Measurements from ENCODE around the gene KEL.

The KEL gene

DNA sequence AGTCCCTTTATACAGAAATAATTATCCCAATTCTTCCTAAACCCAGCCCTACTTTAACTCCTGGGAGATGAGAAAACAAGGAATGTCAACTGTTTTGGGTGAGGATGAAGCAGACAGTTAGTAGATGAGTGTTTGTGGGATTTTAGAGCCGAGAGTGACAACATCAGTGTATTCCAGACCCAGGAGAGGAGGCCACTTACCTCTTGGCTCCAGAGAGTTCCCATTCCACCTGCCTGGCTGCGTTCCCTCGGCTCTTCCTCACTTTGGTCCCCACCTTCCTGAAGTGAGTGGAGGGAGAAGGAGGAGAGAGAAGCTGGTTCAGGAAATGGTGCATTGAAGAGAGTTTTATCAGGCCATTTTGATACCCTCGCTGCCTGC is 579 bp downstream of the KEL start:
- DNase-seq, result no peak

- DNase-seq, result no peak
These were observed 1.1 kb downstream of the KEL start for GRCh38 chr7:142960955-142961512.

- no peak for DNase-seq
These were observed 3.0 kb downstream of the KEL start for GRCh38 chr7:142959202-142959601.

GRCh38 chr7:142957723-142958122 is 4.4 kb downstream of the KEL start:
- DNase-seq, result no peak

DNA sequence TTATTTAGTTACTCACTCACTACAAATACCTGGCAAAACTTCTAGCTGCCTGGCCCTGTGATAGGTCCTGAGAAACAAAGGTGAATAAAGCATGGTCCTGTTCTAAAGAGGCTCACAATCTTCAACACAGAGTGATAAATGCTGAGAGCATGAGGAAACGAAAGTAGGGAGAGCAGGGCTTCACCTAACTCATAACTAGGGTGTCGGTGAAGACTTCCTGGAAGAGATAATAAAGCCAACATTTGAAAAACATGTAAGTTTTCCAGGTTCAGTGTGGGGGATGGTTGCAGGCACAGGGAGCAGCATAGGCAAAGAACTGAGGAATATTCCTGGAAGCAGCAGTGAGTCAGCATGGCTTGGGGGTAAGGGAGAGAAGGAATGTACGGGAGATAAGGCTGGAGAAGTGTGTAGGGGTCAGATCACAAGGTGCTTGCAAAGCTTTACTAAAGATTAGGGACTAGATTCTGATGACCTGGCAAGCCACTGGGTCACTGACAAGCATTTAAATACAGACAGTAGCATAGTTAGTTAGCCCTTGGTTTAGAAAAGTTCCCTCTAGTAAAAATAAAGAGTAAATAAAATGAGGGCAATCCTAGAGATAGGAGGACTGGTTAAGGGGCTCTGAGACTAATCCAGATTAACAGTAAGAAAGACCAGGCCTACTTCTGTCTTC is 5.1 kb downstream of the KEL start:
- DNase-seq, result no peak

GRCh38 chr7:142954680-142955268 is 7.4 kb downstream of the KEL start:
- DNase-seq, result no peak

GRCh38 chr7:142950235-142950634 is 11.9 kb downstream of the KEL start:
- DNase-seq, result no peak

DNA sequence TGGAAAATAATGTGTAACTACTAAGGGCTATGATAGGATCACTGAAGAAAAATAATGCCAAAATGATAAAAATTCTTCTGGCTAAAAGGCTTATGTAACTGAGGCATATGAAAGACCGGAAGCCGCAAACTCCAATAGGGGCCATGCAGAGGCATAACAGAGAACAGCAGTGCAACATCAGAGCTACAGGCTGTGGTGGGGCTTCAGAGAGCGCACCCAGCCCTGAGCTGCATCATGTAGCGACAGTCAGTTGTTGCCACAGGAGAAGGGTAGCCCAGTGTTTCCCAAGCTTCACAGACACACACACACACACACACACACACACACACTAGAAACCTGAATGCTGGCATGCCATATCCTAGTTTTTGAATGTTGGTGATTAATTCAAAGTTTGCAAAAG is 13.6 kb downstream of the KEL start:
- DNase-seq, result no peak

GRCh38 chr7:142945001-142945400 is 17.2 kb downstream of the KEL start:
- no peak for DNase-seq

DNA sequence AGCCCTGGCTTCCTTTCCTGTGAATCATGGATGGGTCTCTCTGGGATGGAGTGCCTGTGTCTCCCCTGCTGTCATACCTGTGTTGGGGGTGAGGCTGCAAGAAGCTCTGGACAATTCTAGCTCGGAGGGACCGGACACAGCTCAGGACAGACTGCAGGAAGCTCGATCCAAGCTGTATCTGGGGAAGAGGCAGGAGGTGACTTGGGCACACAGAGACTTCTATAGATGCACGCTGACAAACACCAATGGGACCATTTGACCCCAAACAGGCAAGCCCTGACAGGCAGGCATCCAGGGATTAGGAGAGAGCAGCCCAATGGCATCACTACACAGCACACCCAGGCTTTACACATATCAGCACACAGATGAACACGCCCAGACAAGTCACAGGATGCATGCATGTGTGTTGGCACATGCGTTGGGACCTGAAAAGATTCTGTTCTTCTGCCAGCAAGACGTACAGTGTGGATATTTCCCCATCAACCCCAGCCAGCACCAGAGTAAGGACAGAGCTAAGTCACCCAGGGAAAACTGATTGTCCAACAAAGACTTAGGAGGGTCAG is 18.4 kb downstream of the KEL start:
- DNase-seq, result no peak

- no peak for DNase-seq
These were observed 19.4 kb downstream of the KEL start for GRCh38 chr7:142942746-142943145.

DNA sequence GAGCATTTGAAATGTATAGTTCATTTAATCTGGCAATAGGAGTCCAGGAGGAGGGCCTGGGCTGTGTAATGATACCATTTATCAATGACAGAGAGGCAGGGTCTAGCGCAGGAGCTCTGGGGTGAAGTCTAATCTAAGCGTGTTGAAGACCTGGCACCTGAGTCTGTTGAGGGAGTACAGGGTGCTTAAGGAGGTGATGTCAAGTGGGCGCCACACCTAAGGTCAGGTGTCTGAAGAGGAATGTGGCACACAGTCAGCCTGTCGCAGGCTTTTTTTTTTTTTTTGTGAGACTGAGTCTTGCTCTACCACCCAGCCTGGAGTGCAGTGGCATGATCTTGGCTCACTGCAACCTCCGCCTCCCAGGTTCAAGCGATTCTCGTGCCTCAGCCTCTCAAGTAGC is 20.6 kb downstream of the KEL start:
- no peak for DNase-seq

DNA sequence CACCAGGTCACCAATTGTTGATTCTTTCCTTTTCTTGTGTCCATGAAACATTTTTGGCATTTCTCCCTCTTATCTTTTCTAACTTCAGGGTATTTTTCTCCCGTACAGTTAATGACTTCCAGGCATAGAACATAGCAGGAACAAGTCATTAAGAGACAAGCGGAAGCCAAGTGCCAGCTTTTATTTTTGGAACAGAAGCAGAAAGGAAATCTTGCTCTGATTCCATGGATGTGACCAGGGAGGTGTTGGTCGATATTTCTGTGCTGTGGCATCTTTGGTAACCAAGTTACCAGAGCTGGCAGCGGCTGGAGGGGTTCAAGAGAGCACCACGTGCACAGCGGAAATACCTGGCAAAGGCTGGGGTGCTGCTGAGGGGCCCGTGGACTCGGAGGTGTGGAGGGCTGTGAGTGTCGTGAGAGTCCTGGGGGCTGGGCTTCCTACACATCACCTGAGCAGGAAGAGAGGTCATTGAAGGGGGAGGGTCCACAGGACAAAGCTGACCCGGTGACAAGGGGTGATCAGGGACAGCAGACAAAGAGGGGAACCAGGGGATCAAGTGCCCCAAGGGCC is 21.1 kb downstream of the KEL start:
- DNase-seq, result no peak

DNA sequence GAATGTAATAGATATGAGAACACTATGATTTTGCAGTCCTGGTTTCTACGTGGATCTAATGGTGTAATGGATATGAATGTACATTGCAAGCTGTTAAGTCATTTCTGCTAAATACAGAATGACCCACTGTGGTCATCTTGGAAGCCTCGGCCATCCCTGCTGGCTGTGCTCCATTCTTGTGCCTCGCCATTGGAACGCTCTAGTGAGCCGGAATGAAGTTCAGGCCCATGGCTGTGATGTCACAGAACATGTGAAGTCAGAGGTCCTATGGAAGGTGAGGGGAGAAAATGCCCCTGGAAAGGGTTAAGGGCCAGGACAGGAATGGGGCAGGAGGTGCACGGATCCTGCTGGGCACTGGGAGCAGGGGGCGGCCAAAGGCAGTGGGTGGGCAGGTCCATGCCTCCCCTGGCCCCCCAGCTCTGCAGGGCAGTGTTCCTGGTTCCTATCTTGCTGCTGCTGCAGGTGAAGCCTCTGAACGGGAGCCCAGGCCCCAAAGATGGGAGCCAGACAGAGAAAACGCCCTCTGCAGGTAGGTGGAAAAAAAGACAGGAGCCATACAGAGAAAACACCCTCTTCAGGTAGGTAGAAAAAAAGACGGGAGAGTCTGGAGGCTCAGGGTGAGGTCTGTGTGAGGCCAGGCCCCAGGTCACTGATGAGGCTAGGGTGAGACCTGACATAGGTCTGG is 22.8 kb downstream of the KEL start, which contains the start of gene LLCFC1:
LLCFC1 (plus strand) TSS at position 259 of the 685 bp plus-strand sequence; CDS start at position 397, 138 bp downstream.
- no peak for DNase-seq

DNA sequence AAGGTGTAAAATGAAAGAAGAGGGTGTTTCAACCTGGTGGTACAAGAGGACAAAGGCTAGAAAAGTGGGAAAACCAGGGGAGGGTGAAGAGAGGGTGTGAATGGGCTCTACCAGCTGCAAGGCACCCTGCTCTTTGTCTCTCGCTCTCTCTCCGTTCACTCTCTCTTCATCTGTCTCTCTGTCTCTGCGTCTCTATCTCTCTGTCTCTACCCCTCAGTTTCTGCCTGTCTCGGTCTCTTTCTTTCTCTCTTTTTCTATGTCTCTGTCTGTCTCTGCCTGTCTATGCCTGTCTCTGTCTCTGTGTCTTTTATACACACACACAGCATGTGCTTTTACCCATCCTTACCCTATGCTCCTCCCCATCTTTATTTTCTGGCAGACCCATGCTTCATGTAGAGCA is 23.6 kb downstream of the KEL start:
- no peak for DNase-seq

- no peak for DNase-seq
These were observed 26.1 kb downstream of the KEL start for GRCh38 chr7:142935941-142936565.

GRCh38 chr7:142934056-142934455 is 28.1 kb downstream of the KEL start:
- no peak for DNase-seq

GRCh38 chr7:142933624-142934023 is 28.5 kb downstream of the KEL start, which contains the start of gene TRPV5:
Gene TRPV5, minus strand, starts transcription at chr7:142933746. Its CDS starts 287 bp downstream, at chr7:142933459.
- no peak for DNase-seq

DNA sequence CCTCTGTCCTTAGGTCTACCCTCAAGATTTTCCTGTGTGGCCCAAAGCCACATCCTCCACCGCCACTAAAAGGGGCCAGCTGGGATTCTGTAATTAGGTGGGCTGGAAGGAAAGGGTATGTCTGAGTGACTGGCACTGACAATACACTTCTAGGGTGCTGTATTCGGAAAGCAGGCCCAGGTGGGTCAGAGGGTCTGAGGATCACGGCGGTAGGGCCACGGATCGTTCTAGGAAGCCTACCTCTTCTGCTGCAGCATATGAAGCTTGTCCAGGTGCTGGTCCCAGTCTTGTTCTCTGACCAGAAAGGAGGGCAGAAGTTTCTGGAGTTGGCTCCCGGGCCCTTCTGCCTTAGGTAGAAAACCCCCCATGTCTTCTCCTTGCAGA is 29.1 kb downstream of the KEL start:
- DNase-seq, result no peak

DNA sequence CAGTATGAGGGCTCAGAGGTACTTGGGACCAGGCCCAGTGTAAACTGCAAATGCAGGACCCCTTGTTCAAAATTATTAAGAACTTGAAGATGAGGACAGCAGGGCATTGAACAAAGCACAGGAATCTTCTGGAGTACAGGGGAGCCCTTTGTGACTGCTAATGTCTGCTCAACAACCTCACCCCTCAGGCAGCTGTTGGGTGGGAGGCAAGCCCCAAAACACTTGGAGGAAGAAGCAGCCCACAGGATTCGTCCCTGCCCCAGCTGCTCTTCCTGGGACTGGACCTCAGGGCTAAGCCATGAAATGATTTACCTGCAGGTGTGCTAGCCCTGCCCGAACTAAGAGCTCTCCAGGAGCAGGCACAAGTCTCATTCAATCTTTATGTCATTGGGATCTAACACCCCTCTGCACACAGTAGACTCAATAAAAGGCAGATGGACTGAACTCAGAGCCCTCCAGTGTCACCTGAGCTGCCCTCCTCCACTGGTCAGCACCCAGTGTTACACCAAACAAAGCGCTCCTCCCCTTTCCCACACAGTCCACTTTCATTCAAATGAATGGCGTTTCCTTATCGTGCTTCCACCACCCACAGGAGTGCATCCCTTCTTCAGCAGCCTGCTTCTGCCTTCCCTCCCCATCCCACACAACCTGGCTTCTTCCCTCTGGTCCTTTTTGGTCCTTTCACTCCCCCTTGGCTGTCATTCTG is 29.6 kb downstream of the KEL start:
- no peak for DNase-seq

GRCh38 chr7:142930126-142930730 is 31.9 kb downstream of the KEL start:
- no peak for DNase-seq

DNA sequence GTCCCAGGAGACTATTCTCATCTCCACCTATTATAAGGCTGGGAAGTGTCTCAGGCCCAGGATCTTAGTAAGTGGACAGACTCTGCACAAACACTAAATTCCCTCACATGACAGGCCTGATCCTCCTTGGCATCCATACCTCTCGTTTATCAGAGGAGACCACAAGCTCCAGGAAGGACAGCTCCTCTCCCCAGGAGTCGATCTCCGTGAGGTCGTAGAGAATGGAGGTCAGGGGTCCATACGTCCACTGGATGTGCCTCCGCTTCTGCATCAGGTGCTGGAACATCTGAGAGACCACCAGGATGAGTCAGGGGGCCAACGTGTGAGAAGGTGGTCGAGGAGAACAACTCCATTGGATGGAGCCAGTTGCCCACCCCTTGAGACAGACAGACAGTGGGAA is 34.2 kb downstream of the KEL start:
- DNase-seq, result no peak
